ENCODE results near the gene CHERP. TPM values are rescaled to one million over a fixed set of nuclear protein-coding genes. Genes with fewer than 3 reads are reported as not detected.

CHERP gene
- total and polyA plus RNA-seq, 2 of the 13 experiments (the other 11 are each of a cell fraction or from before 2014, with no cell fraction given) = 4.3 to 5.4 TPM

DNA sequence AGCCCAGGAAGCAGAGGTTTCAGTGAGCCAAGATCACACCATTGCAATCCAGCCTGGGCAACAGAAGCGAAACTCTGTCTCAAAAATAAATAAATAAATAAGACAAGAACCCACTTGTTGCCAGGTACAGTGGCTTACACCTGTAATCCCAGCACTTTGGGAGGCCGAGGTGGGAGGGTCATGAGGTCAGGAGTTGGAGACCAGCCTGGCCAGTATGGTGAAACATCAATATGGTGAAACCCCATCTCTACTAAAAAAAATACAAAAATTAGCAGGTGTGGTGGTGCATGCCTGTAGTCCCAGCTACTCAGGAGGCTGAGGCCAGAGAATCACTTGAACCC lies 69.7 kb downstream of the CHERP start (continued):
- TF ChIP-seq, protein P1, sequence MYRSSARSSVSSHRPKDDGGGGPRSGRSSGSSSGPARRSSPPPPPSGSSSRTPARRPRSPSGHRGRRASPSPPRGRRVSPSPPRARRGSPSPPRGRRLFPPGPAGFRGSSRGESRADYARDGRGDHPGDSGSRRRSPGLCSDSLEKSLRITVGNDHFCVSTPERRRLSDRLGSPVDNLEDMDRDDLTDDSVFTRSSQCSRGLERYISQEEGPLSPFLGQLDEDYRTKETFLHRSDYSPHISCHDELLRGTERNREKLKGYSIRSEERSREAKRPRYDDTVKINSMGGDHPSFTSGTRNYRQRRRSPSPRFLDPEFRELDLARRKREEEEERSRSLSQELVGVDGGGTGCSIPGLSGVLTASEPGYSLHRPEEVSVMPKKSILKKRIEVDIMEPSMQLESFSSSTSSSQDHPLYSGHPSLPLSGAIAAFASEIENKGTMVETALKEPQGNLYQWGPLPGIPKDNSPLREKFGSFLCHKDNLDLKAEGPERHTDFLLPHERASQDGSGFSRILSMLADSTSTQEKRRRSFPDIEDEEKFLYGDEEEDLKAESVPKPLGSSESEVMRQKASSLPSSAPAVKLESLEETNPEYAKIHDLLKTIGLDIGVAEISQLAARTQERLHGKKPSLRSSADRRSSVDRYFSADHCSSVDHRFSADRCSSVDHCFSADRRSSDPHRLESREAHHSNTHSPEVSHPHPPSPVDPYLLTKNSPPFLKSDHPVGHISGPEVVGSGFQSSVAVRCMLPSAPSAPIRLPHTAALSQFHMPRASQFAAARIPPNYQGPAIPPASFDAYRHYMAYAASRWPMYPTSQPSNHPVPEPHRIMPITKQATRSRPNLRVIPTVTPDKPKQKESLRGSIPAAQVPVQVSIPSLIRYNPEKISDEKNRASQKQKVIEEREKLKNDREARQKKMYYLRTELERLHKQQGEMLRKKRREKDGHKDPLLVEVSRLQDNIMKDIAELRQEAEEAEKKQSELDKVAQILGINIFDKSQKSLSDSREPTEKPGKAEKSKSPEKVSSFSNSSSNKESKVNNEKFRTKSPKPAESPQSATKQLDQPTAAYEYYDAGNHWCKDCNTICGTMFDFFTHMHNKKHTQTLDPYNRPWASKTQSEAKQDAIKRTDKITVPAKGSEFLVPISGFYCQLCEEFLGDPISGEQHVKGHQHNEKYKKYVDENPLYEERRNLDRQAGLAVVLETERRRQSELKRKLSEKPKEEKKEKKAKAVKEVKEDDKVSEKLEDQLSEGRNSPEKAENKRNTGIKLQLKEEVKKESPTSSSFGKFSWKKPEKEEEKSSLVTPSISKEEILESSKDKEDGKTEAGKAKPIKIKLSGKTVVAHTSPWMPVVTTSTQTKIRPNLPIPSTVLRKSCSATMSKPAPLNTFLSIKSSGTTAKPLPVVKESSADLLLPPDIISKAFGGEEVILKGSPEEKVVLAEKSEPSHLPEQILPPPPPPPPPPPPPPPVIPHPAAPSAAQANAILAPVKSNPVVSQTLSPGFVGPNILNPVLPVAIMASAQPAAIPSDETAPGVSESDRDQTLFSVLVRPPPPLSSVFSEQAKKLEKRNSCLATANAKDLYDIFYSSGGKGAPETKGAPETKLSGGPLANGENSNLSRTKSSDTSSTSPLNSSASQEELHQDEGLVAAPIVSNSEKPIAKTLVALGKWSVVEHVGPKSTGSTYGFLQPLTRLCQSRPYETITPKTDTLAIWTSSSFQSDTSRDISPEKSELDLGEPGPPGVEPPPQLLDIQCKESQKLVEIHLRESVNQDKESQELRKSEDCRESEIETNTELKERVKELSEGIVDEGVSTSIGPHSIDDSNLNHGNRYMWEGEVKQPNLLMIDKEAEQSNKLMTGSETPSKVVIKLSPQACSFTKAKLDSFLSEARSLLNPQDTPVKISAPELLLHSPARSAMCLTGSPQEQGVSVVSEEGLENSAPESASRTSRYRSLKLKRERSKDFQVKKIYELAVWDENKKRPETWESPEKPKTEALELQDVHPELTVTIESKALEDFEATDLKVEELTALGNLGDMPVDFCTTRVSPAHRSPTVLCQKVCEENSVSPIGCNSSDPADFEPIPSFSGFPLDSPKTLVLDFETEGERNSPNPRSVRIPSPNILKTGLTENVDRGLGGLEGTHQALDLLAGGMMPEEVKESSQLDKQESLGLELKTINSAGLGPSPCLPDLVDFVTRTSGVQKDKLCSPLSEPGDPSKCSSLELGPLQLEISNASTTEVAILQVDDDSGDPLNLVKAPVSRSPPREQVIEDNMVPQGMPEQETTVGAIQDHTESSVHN (CRISPR knock-in tag; IDR thresholded peaks at IDR 0.05) = 0 out of 2 replicates have a peak, but pooled peaks have one; percentile 73
- TF ChIP-seq ZNF333 (CRISPR knock-in tag; IDR thresholded peaks at IDR 0.05; ENCODE audit: borderline replicate concordance) = 0 out of 2 replicates have a peak, but pooled peaks have one; percentile 16

All from HepG2 (cell line).